ENCODE data around the gene SYT9.

The SYT9 gene

DNA sequence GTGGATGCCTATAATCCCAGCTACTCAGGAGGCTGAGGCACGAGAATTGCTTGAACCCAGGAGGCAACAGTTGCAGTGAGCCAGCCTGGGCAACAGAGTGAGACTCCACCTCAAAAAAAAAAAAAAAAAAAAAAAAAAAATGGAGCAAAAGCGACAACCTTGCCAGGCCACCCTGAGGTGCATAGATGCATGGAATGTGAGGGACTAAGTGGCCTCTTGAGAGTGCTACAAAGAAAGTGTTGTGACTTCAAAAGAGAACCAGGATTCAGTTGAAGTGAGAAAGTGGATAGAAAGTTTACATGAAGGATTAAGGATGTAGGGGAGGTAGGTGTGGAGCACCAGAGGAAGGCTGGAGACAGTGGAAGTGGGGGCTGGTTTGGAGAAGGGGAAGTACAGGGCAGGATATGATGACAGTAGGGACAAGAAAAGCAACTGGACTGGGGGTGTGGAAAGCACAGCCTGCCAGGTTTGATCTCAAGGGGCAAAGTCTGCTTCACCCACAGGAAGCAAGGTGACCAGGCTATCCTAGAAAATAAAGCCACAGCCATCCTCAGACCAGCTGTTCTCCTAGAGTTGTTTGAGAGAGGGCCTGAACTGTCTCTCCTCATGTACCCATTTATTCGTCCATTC lies 197.6 kb downstream of the SYT9 start:
- H3K4me3 ChIP-seq (ENCODE audit: low read depth, low read length), result no peak overlapping the region
- POLR2A ChIA-PET, result no interaction called here
- CTCF ChIA-PET, result interaction anchor here (0.8 to 1.1 kb wide), 2 partner anchors 8 to 240 kb away, joined by 3 to 4 read pairs; no protein-coding TSS in a partner anchor
- TF ChIP-seq, protein P1, sequence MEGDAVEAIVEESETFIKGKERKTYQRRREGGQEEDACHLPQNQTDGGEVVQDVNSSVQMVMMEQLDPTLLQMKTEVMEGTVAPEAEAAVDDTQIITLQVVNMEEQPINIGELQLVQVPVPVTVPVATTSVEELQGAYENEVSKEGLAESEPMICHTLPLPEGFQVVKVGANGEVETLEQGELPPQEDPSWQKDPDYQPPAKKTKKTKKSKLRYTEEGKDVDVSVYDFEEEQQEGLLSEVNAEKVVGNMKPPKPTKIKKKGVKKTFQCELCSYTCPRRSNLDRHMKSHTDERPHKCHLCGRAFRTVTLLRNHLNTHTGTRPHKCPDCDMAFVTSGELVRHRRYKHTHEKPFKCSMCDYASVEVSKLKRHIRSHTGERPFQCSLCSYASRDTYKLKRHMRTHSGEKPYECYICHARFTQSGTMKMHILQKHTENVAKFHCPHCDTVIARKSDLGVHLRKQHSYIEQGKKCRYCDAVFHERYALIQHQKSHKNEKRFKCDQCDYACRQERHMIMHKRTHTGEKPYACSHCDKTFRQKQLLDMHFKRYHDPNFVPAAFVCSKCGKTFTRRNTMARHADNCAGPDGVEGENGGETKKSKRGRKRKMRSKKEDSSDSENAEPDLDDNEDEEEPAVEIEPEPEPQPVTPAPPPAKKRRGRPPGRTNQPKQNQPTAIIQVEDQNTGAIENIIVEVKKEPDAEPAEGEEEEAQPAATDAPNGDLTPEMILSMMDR (IDR thresholded peaks at IDR 0.05; ENCODE audit: insufficient read depth, low read length, missing control alignments), result no peak
- no peak for DNase-seq (ENCODE audit: low read depth, low spot score)

- no peak overlapping the region for H3K4me3 ChIP-seq (ENCODE audit: low read depth, low read length)
Observed at GRCh38 chr11:7449841-7450214, 198.1 kb downstream of the SYT9 start.

DNA sequence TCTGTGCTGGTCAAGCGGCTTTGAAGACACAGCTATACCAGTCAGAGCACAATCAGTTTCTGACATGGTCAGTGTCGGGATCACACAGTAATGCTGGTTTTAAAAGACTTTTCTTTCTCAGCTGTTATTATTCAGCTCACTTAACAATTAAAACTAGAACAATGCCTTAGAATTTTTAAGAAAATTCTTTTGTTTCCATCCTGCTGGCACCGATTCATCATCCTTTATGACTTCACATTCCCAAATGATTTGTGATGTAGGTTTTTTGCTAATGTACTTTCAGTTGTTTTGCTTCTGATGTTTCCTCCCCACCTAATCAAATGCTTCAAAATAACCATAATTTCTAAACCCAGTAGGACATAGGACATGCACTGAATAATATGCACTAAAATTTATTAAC lies 199.1 kb downstream of the SYT9 start:
- POLR2A ChIA-PET, result no interaction called here
- no peak overlapping the region for H3K4me3 ChIP-seq (ENCODE audit: low read depth, low read length)
- no peak for DNase-seq (ENCODE audit: low read depth, low spot score)
- TF ChIP-seq, protein P1 (IDR thresholded peaks at IDR 0.05; ENCODE audit: insufficient read depth, low read length, missing control alignments), result no peak
- CTCF ChIA-PET, result interaction anchor here (1.1 to 4.8 kb wide), 2 partner anchors 9 to 241 kb away, joined by 3 to 31 read pairs; no protein-coding TSS in a partner anchor

More at GRCh38 chr11:7449841-7450214, 198.1 kb downstream of the SYT9 start:
- no peak for DNase-seq (ENCODE audit: low read depth, low spot score)
- TF ChIP-seq, protein P1 (IDR thresholded peaks at IDR 0.05; ENCODE audit: insufficient read depth, low read length, missing control alignments), result no peak
- CTCF ChIA-PET, result interaction anchor here (0.8 to 1.1 kb wide), 2 partner anchors 8 to 240 kb away, joined by 3 to 4 read pairs; no protein-coding TSS in a partner anchor
- POLR2A ChIA-PET, result no interaction called here

DNA sequence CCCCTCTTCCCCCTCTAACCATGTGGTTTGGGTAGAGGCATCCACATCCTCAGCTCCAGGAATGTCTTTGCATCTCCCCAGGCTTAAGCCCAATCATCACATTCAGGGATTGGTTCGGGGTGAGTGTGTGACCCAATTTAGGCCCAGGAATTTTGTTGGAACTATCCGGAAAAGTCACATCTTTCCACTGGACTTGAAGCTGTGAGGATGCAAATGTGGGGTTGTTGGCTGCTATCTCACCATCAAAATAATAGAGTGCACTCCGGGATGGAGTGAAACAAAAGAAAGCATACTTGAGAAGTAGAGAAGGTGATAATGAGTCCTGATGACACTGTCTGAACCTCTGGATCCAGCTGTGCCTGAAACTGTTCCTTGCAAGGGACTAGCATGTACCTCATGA lies 199.8 kb downstream of the SYT9 start:
- POLR2A ChIA-PET, result no interaction called here
- TF ChIP-seq, protein P1 (IDR thresholded peaks at IDR 0.05; ENCODE audit: insufficient read depth, low read length, missing control alignments), result no peak
- CTCF ChIA-PET, result interaction anchor here (1.1 to 4.8 kb wide), 2 partner anchors 10 to 240 kb away, joined by 3 to 31 read pairs; no protein-coding TSS in a partner anchor
- DNase-seq (ENCODE audit: low read depth, low spot score), result no peak
- H3K4me3 ChIP-seq (ENCODE audit: low read depth, low read length), result no peak overlapping the region

- CTCF ChIA-PET, result interaction anchor here (4.8 kb wide), 1 partner anchor 10 kb away, joined by 31 read pairs; no protein-coding TSS in a partner anchor
- DNase-seq (ENCODE audit: low read depth, low spot score), result no peak
- TF ChIP-seq, protein P1 (IDR thresholded peaks at IDR 0.05; ENCODE audit: insufficient read depth, low read length, missing control alignments), result no peak
- POLR2A ChIA-PET, result no interaction called here
- no peak overlapping the region for H3K4me3 ChIP-seq (ENCODE audit: low read depth, low read length)
Observed at GRCh38 chr11:7451952-7452494, 200.3 kb downstream of the SYT9 start.

GRCh38 chr11:7454854-7455253 lies 203.2 kb downstream of the SYT9 start:
- no peak for DNase-seq (ENCODE audit: low read depth, low spot score)
- no peak overlapping the region for H3K4me3 ChIP-seq (ENCODE audit: low read depth, low read length)
- POLR2A ChIA-PET, result no interaction called here
- CTCF ChIA-PET, result interaction anchor here (1.4 to 4.8 kb wide), 2 partner anchors 10 to 13 kb away, joined by 3 to 31 read pairs; no protein-coding TSS in a partner anchor
- TF ChIP-seq, protein P1 (IDR thresholded peaks at IDR 0.05; ENCODE audit: insufficient read depth, low read length, missing control alignments), result no peak

All from AG04449 (cell line).